Fibroblast of the conjunctiva (primary cell): ENCODE data around the gene RAB9A.
"Not testable (repeated sequence)": the region's sequence is repeated elsewhere in the genome, so short reads cannot be mapped to it uniquely, and the experiment has no call there.

ENCODE experiments used
- DNase-seq: peaks from one replicate; pipeline ENCODE4 v3.0.0-alpha.2; 2010; ENCODE audit warnings: low read depth

Gene RAB9A

DNA sequence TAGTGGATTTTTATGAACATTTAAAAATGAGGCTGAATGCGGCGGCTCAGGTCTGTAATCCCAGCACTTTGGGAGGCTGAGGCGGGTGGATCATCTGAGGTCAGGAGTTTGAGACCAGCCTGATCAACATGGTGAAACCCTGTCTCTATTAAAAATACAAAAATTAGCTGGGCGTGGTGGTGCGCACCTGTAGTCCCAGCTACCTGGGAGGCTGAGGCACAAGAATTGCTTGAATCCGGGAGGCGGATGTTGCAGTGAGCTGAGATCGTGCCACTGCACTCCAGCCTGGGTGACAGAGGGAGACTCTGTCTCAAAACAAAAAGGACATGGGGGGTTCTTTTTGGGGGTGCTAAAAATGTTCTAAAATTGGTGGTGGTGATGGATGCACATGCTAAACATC, 19.2 kb upstream of the RAB9A start:
- not testable (repeated sequence) for DNase-seq

- no peak for DNase-seq
Measured at GRCh38 chrX:13670197-13670596, 18.7 kb upstream of the RAB9A start.

DNA sequence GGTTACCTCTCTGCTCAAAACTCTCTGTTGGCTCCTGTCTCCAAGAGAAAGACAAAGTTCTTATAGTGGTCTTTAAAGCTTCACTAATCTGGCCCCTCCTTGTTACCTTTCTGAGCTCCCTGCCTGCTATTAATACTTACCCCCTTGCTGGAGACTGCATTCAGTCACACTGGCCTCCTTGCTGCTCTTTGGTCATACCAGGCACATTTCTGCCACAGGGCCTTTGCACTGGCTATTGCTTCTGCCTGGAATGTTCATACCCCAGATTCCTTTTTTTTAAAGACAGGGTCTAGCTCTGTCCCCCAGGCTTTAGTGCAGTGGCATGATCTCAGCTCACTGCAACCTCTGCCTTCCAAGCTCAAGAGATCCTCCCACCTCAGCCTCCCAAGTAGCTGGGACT, 15.9 kb upstream of the RAB9A start:
- DNase-seq, result no peak

DNA sequence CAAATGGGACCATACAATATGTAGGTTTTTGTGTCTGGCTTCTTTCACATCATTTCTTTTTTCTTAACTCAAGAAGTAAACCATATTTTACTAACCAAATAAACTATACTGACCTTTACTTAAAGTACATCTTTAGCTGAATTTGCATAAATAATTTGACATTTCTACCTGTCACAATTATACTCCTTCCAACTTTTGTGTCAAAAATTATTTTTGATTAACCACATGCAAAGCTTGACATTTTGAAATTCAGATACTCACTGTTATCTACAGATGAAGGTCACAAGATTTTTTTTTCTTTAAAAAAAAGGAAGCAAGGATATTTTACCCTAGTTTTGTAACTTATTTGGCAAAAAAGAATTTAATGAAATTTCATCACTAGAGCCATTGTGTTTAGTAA, 12.0 kb upstream of the RAB9A start:
- DNase-seq, result no peak

- DNase-seq, result not testable (repeated sequence)
Measured at GRCh38 chrX:13679700-13680099, 9.2 kb upstream of the RAB9A start.

DNA sequence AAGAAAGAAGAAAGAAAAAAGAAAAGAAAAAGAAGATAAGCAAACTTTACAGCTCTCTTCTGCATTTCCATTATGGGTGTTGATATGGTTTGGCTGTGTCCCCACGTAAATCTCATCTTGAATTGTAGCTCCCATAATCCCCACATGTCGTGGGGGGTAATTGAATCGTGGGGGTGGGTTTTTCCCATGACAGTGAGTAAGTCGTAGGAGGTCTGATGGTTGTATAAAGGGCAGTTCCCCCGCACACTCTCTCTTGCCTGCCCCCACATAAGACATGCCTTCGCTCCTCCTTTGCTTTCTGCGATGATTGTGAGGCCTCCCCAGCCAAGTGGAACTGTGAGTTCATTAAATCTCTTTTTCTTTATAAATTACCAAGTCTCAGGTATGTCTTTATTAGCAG, 7.3 kb upstream of the RAB9A start:
- DNase-seq, result no peak

GRCh38 chrX:13684361-13684760, 4.6 kb upstream of the RAB9A start:
- DNase-seq, result peak; percentile 40

GRCh38 chrX:13685126-13685763, 3.7 kb upstream of the RAB9A start:
- DNase-seq, result no peak

DNA sequence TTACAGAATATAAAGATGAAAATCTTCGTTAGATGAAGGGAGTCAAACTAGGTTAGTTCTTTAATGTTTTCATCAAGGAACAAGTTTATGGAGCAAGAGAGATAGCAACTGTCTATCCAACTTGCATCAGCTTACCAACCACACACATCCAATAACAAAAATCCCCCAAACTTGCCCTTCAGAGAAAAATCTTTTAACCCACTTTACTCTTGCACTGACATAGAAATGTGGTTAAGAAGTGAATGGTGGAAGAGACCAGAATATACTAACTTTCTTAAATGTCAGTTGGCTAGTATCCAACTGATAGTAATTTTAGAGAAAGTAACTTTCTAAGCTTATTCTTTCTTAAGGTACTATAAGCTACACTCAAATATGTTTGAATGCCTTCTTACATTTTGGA, 1.7 kb upstream of the RAB9A start:
- no peak for DNase-seq

GRCh38 chrX:13688384-13688957, 457 bp upstream of the RAB9A start:
- no peak for DNase-seq

- no peak for DNase-seq
Measured at GRCh38 chrX:13689741-13690211, 848 bp downstream of the RAB9A start.

- DNase-seq, result no peak
Measured at GRCh38 chrX:13690836-13691235, 1.9 kb downstream of the RAB9A start.

DNA sequence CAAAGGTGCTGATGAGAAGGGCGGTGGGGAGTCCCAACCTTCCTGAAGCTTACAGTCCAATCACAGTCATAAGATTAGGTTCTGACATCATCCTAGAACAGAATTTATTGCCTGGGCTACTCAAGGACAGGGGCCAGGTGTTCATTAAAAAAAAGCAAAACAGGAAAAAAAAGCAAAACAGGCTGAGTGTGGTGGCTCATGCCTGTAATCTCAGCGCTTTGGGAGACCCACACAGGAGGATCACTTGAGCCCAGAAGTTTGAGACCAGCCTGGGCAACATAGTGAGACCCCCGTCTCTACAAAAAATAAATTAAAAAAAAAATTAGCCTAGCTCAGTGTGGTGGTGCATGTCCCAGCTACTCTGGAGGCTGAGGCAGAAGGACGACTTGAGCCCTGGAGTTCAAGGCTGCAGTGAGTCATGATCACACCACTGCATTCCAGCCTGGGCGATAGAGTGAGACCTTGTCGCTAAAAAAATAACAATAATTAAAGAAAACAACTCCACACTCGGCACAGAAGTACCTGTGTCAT, 3.0 kb downstream of the RAB9A start:
- DNase-seq, result no peak

- DNase-seq, result no peak
Measured at GRCh38 chrX:13692771-13693231, 3.9 kb downstream of the RAB9A start.

GRCh38 chrX:13693341-13693961, 4.5 kb downstream of the RAB9A start:
- no peak for DNase-seq

GRCh38 chrX:13694359-13694758, 5.4 kb downstream of the RAB9A start:
- no peak for DNase-seq

DNA sequence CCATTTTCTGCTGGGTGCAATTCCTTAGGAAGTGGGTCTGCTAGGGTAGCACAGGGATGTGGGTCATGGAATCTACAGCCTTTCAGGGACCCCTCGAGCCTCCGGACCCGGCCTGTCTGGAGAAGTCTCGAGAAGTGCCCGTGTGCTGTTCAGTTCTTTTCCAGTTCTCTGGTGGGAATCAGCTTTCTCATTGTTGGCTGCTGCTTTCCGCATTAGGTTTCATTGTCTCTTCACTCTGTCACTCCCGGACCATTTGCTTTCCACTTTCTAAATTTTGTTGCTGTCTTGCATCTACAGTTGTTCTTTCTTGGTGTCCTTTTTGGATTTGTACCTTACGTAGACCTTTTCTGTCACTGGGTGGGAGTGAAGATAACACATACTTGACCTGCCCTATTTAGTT, 6.1 kb downstream of the RAB9A start:
- no peak for DNase-seq

GRCh38 chrX:13695601-13696115, 6.7 kb downstream of the RAB9A start:
- no peak for DNase-seq

DNA sequence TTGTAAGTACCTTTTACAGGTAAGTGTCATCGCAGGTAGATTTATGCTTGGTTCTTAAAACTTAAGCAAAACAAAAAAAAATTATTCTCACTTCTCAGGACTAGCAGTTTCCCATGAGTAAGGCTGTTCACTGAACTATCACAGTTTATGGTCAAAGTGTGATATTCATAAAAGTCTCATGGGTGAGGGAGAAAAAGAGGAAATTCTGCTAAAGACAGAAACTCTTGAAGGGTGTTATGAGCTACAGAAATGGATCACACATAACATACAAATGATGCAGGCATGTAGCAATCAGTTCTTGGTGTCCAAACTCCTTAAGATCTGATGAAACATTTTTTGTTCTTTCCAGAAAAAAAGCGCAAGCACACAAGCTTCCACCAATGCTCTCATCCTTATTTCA, 8.5 kb downstream of the RAB9A start:
- no peak for DNase-seq

- no peak for DNase-seq
Measured at GRCh38 chrX:13697976-13698375, 9.0 kb downstream of the RAB9A start.

- no peak for DNase-seq
Measured at GRCh38 chrX:13698432-13698831, 9.5 kb downstream of the RAB9A start.

GRCh38 chrX:13699183-13699826, 10.4 kb downstream of the RAB9A start:
- DNase-seq, result no peak

DNA sequence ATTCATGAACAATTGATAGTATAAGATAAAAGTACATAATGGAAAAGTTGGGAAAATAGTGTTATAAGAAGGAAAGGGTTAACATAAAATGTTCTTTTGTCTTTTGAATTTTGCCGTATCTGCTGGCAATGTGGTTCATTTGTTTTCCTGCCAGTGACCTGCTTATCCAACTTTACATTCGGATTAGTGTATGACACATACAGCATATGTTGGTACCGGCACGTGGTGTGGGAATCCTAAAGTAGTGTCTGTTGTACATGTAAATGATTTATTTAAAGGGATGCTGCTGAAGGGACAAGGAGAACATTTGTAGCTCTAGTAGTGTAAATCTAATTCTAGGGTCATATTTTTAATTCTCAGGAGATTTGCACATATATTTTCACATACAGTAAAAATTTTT, 11.5 kb downstream of the RAB9A start:
- DNase-seq, result no peak
